Fibroblast of mammary gland (primary cell): ENCODE results near the gene RPS3.

ENCODE experiments used
- DNase-seq: peaks from one replicate; pipeline ENCODE4 v3.0.0-alpha.2; 2010; ENCODE audit warnings: low read depth
- H3K4me3 ChIP-seq: 2 replicates; pipeline ENCODE4 v1.5.1; 2011; ENCODE audit warnings: low read depth, mild to moderate bottlenecking, low read length, moderate library complexity; ENCODE audit not compliant: control insufficient read depth
- TF ChIP-seq, protein P1 (sequence below): conservative IDR thresholded peaks from 2 replicates; pipeline ENCODE4 v1.5.1; 2011; ENCODE audit warnings: low read depth, low read length, inconsistent platforms; ENCODE audit not compliant: control insufficient read depth, insufficient read depth

RPS3 gene

DNA sequence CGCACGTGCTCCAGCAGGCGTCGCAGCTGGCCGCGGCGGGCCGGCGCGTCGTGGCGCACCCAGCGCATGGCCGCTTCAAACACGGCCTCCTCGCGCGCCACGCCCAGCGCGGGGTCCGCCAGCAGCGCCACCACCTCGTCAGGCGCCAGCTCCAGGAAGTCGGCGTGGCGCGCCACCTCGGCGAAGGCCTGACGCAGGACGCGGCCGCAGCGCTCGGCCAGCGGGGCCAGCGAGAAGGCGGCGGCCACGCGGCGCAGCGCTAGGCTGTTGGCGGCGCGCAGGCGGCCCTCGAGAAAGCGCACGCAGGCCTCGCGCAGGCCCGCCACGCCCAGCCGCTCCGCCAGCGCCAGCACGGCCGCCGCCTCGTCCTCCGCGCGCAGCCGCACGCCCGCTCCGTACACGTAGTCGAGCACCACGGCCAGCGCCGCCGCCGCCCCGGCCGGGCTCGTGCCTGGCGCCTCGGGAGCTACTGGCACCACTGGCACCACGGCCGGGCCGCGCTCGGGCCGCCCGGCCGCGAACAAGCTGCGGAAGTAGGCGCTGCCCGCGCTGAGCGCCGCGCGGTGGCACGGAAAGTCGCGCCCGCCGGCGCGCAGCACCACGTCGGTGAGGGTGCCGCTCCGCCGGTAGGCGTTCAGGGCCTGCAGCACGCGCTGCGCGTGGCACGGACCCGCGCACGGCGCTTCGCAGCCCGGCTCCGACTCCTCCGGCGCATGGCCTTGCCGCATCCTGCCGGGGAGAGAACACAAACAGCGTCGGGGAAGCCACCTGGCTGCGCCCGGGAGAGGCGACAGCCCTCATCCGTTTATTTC lies 30.8 kb downstream of the RPS3 start:
- DNase-seq = peak; percentile 58
- H3K4me3 ChIP-seq = no peak overlapping the region
- TF ChIP-seq, protein P1, sequence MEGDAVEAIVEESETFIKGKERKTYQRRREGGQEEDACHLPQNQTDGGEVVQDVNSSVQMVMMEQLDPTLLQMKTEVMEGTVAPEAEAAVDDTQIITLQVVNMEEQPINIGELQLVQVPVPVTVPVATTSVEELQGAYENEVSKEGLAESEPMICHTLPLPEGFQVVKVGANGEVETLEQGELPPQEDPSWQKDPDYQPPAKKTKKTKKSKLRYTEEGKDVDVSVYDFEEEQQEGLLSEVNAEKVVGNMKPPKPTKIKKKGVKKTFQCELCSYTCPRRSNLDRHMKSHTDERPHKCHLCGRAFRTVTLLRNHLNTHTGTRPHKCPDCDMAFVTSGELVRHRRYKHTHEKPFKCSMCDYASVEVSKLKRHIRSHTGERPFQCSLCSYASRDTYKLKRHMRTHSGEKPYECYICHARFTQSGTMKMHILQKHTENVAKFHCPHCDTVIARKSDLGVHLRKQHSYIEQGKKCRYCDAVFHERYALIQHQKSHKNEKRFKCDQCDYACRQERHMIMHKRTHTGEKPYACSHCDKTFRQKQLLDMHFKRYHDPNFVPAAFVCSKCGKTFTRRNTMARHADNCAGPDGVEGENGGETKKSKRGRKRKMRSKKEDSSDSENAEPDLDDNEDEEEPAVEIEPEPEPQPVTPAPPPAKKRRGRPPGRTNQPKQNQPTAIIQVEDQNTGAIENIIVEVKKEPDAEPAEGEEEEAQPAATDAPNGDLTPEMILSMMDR = no peak

DNA sequence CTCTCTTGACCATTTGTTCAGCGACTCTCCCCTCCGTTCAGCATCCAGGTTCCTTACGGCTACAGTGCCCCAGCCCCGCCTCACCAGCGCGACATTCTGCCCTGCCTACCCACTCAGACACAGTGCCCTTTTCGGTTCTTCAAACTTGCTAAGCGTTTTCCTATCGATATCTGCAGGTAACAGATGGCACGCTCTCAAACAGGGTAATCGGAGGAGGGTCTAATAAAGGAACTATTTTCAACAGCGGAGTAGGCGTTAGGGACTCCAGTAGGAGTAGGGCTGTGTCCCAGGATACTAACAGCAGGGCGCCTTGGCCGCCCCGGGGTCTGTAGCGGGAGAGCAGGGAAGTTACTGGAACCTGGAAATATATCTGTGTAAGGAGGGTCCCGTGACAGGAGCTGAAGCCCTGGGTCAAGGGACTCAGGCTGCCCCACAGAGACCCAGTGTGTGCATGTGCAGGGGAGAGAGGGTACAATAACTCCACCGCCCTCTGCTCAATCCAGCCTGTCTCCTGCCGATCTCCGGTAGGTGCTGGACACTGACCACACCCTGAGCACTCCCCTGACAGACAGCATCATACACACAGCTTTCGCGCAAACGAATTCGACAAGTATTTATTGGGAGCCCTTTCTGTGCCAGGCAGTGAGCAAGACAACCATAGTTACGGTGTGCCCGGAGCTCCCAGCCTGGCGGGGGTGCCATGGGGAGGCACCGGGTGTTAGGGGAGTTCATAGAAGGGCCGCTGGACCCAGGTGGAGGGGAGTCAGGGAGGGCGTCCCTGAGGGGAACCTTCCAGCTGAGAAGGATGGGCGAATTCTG lies 31.6 kb downstream of the RPS3 start:
- DNase-seq = no peak
- H3K4me3 ChIP-seq = no peak overlapping the region
- TF ChIP-seq, protein P1 = no peak

DNA sequence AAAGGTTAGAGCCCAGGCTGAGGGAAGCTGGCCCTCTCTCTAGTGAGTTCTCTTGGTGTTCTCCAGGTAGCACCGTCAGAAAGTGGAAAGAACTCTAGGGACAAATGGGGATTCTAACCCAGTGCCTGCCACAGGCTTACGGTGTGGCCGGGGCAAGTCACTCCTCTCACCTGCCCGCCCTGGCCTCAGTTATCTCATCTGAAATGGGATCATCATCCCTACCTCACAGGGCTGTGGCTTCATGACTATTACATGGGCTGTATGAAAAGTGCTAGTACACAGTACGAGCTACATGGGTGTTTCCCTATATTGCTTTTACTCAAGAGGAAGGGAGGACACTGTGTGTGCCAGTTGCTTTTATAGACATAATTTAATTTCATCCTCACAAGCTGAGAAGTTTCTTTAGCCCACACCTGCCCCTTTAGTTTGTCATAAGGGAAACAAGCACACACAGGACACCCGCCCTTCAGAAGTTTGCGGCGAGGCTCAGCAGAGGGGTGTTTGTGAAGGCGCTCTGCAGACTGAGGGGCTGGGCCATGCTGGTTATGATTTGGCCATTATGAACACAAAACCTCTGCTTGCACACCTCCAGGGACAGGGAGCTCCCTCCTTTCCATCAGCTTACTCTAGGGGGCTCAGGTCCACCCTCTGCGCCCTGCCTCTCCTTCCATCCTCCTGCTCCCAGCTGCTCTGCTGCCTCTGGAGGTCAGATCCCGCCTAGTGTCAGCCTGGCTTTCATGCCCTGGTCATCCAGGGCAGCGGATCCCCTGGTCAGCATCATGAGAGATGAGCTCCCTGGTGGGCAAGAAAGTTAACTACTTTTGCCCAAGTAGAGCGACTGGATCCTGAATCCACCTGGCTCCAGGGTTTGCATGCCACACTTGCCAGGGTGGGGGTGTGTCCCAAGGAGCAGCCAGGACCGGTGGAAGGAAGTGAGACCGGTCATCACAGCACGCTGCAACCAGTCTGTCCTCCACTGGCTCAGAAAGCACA lies 32.5 kb downstream of the RPS3 start:
- no peak overlapping the region for H3K4me3 ChIP-seq
- no peak for DNase-seq
- TF ChIP-seq, protein P1 = no peak

DNA sequence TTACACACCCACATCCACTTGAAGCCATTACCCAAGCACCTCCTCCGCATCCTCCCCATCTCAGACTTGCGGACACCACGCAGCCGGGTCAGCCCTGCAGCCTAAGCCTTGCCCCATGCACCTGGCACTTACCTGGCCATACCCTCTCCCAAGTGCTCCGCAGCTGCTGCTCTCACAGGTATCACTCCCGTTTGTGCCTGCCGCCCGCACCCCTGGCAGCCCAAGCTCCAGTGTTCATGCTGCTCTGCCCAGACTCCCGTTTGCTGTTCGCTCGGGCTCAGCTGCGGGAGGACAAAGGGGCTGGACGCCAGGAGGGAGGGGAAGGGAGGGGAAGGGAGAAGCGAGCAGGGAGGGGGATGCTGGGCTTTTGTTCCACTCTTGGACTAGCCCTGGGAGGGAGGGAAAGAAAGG lies 33.6 kb downstream of the RPS3 start, which contains the start of gene KLHL35:
Gene KLHL35, minus strand, starts transcription at position 293 of the 411 bp plus-strand sequence. CDS start 2,574 bp downstream, outside the sequence.
- DNase-seq = no peak
- H3K4me3 ChIP-seq = no peak within 1 kb of the TSS
- TF ChIP-seq, protein P1 = no peak

DNA sequence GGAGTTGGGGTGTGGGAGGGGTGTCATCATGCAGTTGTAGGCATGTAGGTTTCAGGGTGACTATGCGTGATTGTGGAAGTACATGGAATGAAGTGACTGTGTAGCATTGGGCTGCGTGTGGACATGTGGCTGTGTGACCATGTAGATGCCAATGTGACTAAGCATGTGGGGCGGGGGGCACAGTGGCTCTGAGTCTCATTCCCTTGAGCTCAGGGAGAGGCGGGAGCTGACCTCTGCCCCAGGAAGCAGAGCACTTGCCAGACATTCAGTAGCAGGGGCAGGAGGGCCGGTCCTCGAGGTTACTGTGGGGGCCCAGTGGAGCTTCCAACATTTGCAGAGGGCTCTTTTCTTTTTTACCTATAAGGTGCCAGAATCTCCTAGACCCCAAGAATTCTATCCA lies 34.1 kb downstream of the RPS3 start:
- TF ChIP-seq, protein P1 = no peak
- no peak for DNase-seq
- no peak overlapping the region for H3K4me3 ChIP-seq

DNA sequence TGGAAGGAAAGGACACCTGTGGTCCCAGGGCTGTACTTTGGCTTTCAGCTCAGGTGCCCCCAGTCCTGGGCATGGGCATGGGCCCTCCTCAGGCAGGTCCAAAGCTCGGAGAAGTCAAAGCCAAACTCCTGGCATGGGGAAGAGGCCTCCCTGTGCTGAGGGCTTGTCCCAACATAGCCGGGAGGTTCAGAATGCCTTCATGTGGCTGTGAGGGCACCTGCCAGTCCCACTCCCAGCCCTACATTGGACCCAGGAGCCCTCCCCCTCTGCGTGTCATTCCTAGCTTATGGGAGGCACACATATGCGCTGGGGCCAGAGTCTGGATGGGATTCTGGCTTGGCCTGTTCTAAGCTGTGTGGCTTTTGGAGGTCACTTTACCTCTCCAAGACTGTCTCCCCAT lies 34.7 kb downstream of the RPS3 start:
- TF ChIP-seq, protein P1 = no peak
- no peak overlapping the region for H3K4me3 ChIP-seq
- no peak for DNase-seq
